ENCODE results near the gene SOX1.

DNA sequence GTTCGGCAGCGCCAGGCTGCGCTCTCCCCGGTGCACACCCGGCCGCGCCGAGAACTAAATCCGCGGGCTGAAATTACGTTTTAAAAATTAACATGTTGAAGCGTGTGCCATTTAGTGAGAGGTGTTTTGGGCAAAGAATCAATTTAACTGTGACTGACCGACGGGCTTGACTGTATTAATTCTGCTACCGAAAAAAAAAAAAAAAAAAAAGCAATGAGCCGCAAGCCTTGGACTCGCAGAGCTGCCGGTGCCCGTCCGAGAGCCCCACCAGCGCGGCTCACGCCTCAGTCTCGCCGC, 9.6 kb upstream of the SOX1 start:
- TF ChIP-seq, protein P1, sequence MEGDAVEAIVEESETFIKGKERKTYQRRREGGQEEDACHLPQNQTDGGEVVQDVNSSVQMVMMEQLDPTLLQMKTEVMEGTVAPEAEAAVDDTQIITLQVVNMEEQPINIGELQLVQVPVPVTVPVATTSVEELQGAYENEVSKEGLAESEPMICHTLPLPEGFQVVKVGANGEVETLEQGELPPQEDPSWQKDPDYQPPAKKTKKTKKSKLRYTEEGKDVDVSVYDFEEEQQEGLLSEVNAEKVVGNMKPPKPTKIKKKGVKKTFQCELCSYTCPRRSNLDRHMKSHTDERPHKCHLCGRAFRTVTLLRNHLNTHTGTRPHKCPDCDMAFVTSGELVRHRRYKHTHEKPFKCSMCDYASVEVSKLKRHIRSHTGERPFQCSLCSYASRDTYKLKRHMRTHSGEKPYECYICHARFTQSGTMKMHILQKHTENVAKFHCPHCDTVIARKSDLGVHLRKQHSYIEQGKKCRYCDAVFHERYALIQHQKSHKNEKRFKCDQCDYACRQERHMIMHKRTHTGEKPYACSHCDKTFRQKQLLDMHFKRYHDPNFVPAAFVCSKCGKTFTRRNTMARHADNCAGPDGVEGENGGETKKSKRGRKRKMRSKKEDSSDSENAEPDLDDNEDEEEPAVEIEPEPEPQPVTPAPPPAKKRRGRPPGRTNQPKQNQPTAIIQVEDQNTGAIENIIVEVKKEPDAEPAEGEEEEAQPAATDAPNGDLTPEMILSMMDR (IDR thresholded peaks at IDR 0.05): no peak
- no peak for TF ChIP-seq POLR2A (IDR thresholded peaks at IDR 0.05)
